ENCODE results near the gene B2M. TPM values are rescaled to one million over a fixed set of nuclear protein-coding genes. Genes with fewer than 3 reads are reported as not detected.
A peak's percentile ranks its signal among the peaks of the same experiment; 100 is the strongest.

Gene B2M
- total and polyA plus RNA-seq, 2 of the 13 experiments (the other 11 are each of a cell fraction or from before 2014, with no cell fraction given) = 784 to 857 TPM

DNA sequence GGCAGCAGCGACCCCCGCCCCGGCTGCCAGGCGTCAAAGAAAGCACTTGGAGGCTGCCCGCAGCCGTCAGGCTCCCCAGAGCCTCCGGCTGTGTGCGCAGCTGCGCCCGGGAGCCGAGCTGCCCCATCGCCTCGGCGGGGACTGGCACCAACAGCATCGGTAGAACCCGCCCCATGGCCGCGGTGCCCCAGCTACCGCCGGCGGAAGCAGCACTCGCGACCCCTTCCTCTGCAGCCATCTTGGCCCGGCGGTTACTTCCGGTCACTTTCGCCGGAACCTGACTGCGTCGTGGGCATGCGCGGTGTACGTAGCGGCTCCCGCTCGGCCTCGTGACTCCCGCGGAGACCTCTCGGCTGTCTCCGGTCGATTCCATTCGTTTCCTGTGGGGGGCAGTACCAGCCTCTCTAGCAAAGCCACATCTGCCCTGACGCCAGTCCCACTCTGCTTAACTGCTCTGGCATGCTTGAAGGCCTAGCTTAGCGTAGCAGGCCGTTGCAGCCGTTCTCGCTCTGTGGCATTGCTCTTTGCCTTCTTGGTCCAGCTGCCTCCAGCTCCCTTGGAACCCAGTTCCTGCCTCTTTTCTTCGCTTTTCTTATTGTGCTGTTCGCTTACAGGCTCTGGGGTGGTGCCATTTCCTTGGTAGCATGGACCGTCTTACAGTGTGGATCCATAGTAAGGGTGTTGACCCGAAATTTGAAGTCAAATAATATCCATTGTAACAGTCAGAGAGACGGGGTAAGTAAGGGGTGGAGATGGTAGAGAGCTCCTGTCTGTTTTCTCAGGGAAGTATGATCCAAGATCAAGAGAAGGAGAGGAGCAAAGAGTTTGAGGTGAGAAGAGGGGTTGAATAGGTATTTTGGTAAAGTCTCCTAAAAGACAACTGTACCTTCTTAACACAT lies 47.7 kb upstream of the B2M start, which contains the start of gene SPG11 (continued):
- TF ChIP-seq ZNF446 (CRISPR knock-in tag; IDR thresholded peaks at IDR 0.05) = 0 out of 2 replicates have a peak, but pooled peaks have one; percentile 67
- TF ChIP-seq CEBPB (IDR thresholded peaks at IDR 0.05; ENCODE audit: borderline replicate concordance, low read depth, low read length) = no peak
- TF ChIP-seq NONO (IDR thresholded peaks at IDR 0.05) = no peak
- TF ChIP-seq NONO (CRISPR knock-in tag; conservative IDR thresholded peaks at IDR 0.05) = peak; percentile 85
- 0 out of 2 replicates have a peak, but pooled peaks have one; percentile 81 for TF ChIP-seq PAX8 (CRISPR knock-in tag; IDR thresholded peaks at IDR 0.05; ENCODE audit: borderline replicate concordance)
- TF ChIP-seq HMGA1 (CRISPR knock-in tag; conservative IDR thresholded peaks at IDR 0.05) = no peak
- TF ChIP-seq, protein P1, sequence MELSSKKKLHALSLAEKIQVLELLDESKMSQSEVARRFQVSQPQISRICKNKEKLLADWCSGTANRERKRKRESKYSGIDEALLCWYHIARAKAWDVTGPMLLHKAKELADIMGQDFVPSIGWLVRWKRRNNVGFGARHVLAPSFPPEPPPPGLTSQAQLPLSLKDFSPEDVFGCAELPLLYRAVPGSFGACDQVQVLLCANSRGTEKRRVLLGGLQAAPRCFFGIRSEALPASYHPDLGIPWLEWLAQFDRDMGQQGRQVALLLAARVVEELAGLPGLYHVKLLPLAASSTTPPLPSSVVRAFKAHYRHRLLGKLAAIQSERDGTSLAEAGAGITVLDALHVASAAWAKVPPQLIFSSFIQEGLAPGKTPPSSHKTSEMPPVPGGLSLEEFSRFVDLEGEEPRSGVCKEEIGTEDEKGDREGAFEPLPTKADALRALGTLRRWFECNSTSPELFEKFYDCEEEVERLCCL (CRISPR knock-in tag; IDR thresholded peaks at IDR 0.05; ENCODE audit: borderline replicate concordance) = no peak
- no peak; the same call in 1 of the 2 replicates for TF ChIP-seq RARA (CRISPR knock-in tag; IDR thresholded peaks at IDR 0.05)
- no peak for TF ChIP-seq GATA4 (IDR thresholded peaks at IDR 0.05; ENCODE audit: borderline replicate concordance, low read depth)
- TF ChIP-seq GRHL1 (CRISPR knock-in tag; conservative IDR thresholded peaks at IDR 0.05) = no peak
- TF ChIP-seq ZNF703 (CRISPR knock-in tag; IDR thresholded peaks at IDR 0.05; ENCODE audit: borderline replicate concordance) = 0 out of 2 replicates have a peak, but pooled peaks have one; percentile 75
- no peak for TF ChIP-seq ZNF646 (CRISPR knock-in tag; IDR thresholded peaks at IDR 0.05)
- TF ChIP-seq PAWR (CRISPR knock-in tag; IDR thresholded peaks at IDR 0.05; ENCODE audit: borderline replicate concordance) = no peak
- no peak for TF ChIP-seq HOXA7 (CRISPR knock-in tag; IDR thresholded peaks at IDR 0.05)
- no peak for TF ChIP-seq SRF (IDR thresholded peaks at IDR 0.05; ENCODE audit: low read depth, low read length)
- no peak for TF ChIP-seq ZNF644 (CRISPR knock-in tag; IDR thresholded peaks at IDR 0.05; ENCODE audit: low read depth)
- no peak for TF ChIP-seq CAMTA2 (CRISPR knock-in tag; IDR thresholded peaks at IDR 0.05; ENCODE audit: borderline replicate concordance)
- TF ChIP-seq MED8 (CRISPR knock-in tag; IDR thresholded peaks at IDR 0.05; ENCODE audit: insufficient replicate concordance) = no peak
- TF ChIP-seq NFRKB (IDR thresholded peaks at IDR 0.05) = peak; percentile 79
- TF ChIP-seq ARNTL (CRISPR knock-in tag; IDR thresholded peaks at IDR 0.05) = peak; percentile 90
